ENCODE measurements around the gene ISM1. TPM values are rescaled to one million over a fixed set of nuclear protein-coding genes. Genes with fewer than 3 reads are reported as not detected.

ISM1 gene
- total and polyA plus RNA-seq, 2 of the 13 experiments (the other 11 are each of a cell fraction or from before 2014, with no cell fraction given): 0.40 to 1.4 TPM

DNA sequence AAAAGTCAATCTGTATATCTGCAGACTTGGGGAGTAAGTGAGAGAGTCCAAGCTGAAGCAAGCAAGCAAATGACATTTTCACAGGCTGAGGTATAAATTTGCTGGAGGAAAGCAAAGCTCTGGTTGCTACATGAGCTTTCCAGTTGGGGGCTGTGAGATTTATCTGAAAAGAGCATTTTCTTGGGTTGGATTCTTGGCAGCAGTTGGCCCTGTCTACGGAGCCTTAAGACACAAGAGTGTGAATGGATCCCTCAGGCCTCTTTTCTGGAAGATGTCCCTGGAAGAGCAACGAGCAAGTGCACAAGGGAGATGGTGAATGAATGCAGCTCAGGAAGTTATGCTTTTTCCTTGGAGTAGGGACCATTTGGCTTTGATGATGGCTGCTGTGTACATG is 30.8 kb downstream of the ISM1 start (continued):
- TF ChIP-seq, protein P1, sequence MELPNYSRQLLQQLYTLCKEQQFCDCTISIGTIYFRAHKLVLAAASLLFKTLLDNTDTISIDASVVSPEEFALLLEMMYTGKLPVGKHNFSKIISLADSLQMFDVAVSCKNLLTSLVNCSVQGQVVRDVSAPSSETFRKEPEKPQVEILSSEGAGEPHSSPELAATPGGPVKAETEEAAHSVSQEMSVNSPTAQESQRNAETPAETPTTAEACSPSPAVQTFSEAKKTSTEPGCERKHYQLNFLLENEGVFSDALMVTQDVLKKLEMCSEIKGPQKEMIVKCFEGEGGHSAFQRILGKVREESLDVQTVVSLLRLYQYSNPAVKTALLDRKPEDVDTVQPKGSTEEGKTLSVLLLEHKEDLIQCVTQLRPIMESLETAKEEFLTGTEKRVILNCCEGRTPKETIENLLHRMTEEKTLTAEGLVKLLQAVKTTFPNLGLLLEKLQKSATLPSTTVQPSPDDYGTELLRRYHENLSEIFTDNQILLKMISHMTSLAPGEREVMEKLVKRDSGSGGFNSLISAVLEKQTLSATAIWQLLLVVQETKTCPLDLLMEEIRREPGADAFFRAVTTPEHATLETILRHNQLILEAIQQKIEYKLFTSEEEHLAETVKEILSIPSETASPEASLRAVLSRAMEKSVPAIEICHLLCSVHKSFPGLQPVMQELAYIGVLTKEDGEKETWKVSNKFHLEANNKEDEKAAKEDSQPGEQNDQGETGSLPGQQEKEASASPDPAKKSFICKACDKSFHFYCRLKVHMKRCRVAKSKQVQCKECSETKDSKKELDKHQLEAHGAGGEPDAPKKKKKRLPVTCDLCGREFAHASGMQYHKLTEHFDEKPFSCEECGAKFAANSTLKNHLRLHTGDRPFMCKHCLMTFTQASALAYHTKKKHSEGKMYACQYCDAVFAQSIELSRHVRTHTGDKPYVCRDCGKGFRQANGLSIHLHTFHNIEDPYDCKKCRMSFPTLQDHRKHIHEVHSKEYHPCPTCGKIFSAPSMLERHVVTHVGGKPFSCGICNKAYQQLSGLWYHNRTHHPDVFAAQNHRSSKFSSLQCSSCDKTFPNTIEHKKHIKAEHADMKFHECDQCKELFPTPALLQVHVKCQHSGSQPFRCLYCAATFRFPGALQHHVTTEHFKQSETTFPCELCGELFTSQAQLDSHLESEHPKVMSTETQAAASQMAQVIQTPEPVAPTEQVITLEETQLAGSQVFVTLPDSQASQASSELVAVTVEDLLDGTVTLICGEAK (IDR thresholded peaks at IDR 0.05): no peak
- TF ChIP-seq, protein P1 (CRISPR knock-in tag; IDR thresholded peaks at IDR 0.05): no peak
- TF ChIP-seq TCF7 (IDR thresholded peaks at IDR 0.05; ENCODE audit: low read depth): no peak
- TF ChIP-seq ZNF772 (CRISPR knock-in tag; IDR thresholded peaks at IDR 0.05): 0 out of 2 replicates have a peak, but pooled peaks have one; percentile 30
- 0 out of 2 replicates have a peak, but pooled peaks have one; percentile 11 for TF ChIP-seq ZNF124 (CRISPR knock-in tag; IDR thresholded peaks at IDR 0.05)
- no peak for TF ChIP-seq ZNF383 (CRISPR knock-in tag; IDR thresholded peaks at IDR 0.05; ENCODE audit: borderline replicate concordance)
- 0 out of 2 replicates have a peak, but pooled peaks have one; percentile 58 for TF ChIP-seq ZNF251 (CRISPR knock-in tag; IDR thresholded peaks at IDR 0.05)

Data from HepG2 (cell line).